Right lobe of liver (tissue), 4 donors: ENCODE results near the gene IQCN.

Experiments
- CTCF ChIP-seq, 4 donors: fragments of 200-600 bp in 3 of 4; fragments of 450-650 bp in 1 of 4; IDR thresholded peaks; one replicate each; pipeline versions ENCODE4 v1.5.1 to v1.8.0; 2016 to 2022; ENCODE audit warnings: antibody characterized with exemption in 4 of 4, mild to moderate bottlenecking in 2 of 4
- POLR2A ChIP-seq: fragments of 450-650 bp; IDR thresholded peaks from one replicate; pipeline ENCODE4 v1.6.1; 2017; ENCODE audit warnings: antibody characterized with exemption, mild to moderate bottlenecking
- donor health status: DM: no; HTN: no; CAD: no.
- donor health status: DM: no; HTN: no; CAD: no.
- donor health status: DM: no; HTN: yes; CAD: no.

- TF ChIP-seq POLR2A (no peak), CTCF (IDR thresholded peaks at IDR 0.05) (no peak)
Observed at GRCh38 chr19:18271433-18271841, 2.8 kb downstream of the IQCN start.
